DMS153 treated with DMSO at 0.1 percent for 48 hours (cell line): ENCODE measurements around the gene AFTPH.
A peak's percentile ranks its signal among the peaks of the same experiment; 100 is the strongest.

Source experiments
- DNase-seq: peaks from one replicate; lab custom pipeline; 2025; ENCODE audit not compliant: unreplicated experiment; lab: John Stamatoyannopoulos, UW

The AFTPH gene

DNA sequence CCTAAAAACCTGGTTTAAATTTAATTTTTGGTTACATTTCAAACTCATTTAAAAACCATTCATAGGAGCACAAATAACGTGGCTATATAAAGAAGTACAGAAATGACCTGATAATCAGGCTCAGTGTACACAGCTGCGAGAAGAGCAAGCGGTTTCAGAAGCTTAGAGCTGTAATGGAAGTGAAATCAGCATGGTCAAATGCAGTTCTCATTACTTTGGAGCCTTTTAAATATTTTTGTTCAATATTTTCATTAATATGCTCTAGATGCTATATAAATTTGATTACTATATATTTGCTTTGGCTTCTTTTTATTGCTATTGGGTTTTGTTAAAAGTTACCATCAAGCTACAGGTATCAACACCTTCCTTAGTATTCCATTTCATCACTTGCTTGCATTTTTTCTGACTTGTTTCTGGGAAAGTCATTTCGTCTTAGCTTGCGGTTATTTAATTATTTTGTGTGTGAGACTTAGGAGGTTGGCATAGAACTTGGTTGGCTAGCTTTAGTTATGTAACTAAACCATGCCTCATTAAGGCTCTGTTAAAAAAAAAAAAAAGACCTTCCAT lies 58.7 kb downstream of the AFTPH start:
- no peak for DNase-seq

GRCh38 chr2:64586054-64586453 lies 61.9 kb downstream of the AFTPH start:
- no peak for DNase-seq

GRCh38 chr2:64586883-64587481 lies 62.9 kb downstream of the AFTPH start:
- DNase-seq: peak; percentile 24

DNA sequence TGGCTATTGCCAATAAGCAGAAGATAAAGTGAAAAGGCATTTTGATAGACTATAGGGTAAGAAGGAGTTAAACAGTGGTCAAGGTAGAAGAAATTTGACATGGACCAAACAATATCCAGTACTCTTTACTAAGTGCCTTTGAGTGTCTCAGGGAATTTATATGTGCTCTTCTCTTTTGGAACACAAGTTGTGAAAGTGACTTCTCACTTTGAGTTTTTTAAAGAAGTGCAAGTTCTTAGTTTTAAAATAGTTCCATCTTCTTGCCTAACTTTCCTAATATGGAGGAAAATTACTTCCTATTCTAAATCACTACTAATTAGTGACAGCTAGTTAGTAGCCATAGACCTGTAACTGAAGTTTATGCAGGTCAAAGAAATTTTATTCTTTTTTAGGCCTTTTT lies 63.4 kb downstream of the AFTPH start:
- DNase-seq: no peak

DNA sequence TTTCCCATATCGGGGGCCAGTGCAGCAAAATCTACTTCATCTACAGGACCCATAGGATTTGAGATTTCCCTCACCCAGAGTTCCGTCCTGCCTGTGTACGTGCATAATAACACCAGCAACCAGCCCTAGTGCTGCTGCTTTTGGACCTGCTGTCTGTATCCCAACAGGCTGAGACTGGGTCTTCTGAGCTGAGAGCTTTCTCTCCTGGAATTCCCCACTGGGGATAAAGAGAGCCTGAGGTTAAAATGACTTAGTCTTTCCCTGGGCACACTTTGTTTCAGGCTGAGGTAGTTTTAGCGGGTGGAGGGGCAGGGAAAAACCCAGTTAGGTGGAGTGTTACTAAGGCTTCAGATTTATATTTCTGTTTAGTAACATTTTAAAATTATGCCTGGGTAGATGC lies 67.1 kb downstream of the AFTPH start:
- no peak for DNase-seq

DNA sequence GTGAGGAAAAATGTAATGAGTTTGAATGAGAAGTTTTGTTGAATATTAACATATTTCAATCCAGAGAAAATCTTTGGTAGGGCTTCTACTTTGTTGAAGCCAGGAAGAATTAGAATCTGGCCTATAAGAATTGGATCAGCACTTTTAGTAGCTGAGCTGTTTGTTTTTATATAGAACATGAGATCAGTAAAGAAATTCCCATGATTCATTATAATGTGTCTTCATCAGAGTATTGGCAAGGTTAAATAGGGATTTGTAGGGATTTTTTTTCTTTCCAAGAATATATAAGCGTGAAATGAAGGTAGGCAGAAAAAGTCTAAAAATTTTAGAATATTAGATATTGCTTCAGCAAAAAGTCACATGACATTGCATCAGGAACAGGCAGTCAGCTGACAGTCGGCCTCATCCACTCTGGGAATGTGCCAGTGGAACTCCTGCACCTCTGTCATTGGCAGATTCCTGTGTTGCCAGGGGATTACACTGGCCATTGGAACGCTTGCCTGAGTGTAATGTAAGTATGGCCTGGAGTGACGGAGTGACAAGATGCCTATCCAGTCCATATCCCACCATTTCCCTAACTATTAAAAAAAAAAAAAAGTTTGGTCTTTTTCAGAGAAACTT lies 69.0 kb downstream of the AFTPH start:
- DNase-seq: no peak

DNA sequence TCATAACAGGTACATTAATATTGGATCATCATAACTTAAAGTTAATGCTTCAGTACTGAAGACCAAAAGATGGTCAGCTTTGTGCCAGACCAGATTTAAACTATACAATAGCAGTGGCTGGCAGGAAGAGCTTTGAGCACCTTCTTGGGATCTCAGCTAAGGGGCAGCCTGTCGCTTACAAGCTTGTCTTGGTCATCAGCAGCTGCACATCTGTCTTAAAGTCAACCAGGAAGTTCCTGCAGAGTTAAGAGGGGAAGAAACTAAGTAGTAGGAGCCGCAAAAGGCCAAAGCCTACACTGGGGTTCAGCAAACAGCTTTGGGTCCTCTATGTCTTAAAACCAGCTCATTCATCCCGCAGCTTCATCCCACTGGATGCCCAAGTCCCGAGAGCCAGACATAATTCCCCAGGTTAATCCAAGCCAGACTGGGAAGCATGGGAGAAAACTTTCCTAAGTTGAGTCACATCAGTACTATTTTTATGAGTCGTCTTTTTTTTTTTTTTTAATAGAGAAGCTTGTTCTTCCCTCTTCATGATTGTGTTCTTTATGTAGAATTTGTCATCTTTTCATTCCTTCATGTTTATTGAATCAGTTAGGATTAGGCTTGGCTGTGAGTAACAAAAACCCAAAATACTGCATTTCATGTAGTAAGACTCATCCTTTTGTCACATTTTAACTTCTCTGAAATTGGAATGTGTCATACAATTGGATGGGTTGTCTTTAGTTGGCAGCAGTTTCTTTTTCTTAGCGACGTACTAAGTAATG lies 70.3 kb downstream of the AFTPH start:
- no peak for DNase-seq

DNA sequence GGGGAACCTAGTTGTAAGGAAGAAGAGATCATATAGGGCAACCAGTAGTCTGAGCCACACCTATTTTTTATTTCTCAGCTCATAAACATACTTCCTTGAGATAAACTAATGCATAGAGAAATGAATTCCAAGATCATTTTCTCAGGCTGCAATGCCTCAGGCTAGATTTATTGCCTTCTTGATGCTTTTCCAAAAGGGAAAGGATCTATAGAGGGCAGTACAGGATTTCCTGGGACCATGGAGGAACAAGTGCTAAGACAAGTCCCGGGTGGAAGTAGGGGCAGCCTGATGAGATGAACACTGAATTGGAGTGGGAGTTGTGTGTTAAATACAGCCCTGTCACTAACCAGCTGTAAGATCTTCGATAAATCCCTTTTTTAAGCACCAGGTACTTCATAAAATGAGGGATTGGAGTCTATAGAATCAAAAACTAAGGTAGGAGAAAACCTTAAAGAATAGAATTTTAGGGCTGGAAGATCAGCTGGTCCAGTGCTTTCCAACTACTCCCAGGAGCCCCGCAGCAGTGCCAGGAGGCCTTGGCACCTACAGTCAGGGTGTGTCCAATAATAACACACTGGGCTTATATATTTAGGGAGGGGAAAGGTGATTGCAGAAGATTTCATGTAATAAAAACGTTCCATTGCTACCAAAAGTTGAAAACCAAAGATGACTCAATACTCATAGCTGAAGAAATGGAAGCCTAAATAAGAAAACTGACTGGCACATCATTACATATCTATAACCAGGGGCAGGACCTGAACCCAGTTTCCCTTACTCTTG lies 71.5 kb downstream of the AFTPH start:
- DNase-seq: peak; percentile 24

GRCh38 chr2:64598226-64598625 lies 74.1 kb downstream of the AFTPH start:
- DNase-seq: no peak

DNA sequence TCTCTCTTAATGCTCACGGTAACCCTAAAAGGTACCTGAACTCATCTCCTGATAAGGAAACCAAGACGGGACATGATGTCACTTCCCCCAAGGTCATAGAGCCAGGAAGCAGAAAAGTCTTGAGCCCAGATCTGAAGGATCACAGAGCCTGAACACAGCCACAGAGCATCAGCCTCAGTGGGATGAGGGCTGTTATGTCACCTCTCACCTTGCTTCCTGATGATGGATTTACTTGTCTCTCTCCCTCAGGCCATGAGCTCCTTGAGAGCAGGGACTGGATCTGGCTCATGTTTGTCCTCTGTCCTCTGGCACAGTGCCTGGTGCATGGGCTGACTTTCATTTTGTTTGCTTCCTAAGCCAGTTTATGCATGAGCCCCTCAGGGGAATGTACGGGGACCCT lies 75.3 kb downstream of the AFTPH start:
- no peak for DNase-seq

DNA sequence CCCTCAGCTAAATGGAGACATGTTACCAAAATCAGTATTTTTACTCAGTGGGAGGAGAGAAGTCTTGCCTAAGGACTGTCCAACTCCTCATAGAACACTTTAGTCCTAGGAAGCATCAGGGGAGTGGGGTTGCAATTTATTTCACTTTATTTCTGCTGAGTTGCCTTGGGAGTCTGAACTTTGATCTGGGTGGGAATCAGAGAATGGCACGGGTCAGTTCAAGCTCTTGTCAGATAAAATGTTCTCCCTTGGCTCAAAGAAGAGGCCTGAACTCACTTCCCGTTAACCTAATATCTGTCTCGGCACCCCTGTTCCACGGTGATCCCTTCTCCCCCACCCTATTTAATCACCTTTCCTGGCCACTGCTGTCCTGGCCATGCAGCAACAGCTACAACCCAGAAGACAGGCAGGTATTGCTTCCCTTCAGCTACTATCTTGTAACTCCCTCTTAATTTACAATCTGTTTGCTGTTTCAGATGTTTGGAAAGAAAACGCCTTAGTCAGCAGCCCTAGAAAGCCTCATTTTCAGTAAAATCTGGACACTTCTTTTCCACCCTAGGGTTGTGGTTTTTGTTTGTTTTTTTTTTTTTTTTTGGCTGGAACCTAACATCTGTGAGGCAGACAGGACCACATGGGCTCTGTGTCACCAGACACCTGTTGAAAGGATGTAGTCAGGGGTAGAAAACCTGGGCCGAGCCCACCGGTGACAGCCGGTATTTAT lies 77.1 kb downstream of the AFTPH start:
- DNase-seq: no peak

DNA sequence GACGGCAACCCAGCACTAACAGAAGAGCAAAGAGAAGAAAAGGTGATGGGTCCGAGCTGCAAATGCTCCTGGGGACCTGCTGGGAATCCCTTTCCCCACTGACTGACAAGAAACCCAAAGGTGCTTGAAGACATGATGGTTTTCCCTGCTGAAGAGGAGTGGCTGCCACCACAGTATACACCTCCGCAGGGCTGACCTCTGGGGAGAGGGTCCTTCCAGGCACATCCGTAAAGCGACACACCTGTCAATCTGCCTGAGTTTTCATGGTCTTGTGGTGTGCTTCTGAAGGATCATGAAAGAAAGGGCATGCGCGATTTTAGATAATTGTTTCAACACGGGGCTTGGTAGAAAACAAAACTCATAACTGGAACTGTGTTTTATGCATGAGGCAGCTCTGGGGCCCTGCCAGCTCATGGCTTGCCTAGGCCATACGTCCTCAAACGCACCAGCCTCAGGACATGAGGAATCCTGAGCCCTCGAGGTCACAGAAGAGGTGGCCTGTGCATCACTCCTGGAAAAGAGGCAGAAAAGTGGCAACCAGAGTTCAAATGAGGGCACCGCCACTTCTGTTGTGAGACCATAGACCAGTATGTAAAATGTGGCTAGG lies 77.8 kb downstream of the AFTPH start:
- DNase-seq: no peak

GRCh38 chr2:64602436-64602835 lies 78.3 kb downstream of the AFTPH start:
- no peak for DNase-seq

- no peak for DNase-seq
Observed at GRCh38 chr2:64604155-64604554, 80.0 kb downstream of the AFTPH start.

GRCh38 chr2:64605026-64605471 lies 80.9 kb downstream of the AFTPH start:
- DNase-seq: no peak

- DNase-seq: no peak
Observed at GRCh38 chr2:64605991-64606478, 81.9 kb downstream of the AFTPH start.

GRCh38 chr2:64606479-64607363 lies 82.6 kb downstream of the AFTPH start:
- peak; percentile 31 for DNase-seq

- DNase-seq: peak; percentile 27
Observed at GRCh38 chr2:64607381-64608304, 83.5 kb downstream of the AFTPH start.
